Neural progenitor cell (in vitro differentiated cells): ENCODE data around the gene GMDS. TPM values are rescaled to one million over a fixed set of nuclear protein-coding genes. Genes with fewer than 3 reads are reported as not detected.

Source experiments
- DNase-seq: peaks from one replicate; pipeline ENCODE4 v3.0.0-alpha.2; 2016; ENCODE audit warnings: low spot score
- H2AFZ ChIP-seq: fragments of 200-600 bp; sonication (generic); replicated peaks from 2 replicates; pipeline ENCODE4 v1.6.1; 2016; ENCODE audit warnings: antibody characterized with exemption
- H3F3A ChIP-seq: fragments of 200-600 bp; sonication (generic); 2 replicates; pipeline ENCODE4 v1.6.1; 2016; ENCODE audit warnings: antibody characterized with exemption, low read depth
- H3K27ac ChIP-seq: fragments of 200-600 bp; sonication (generic); 2 replicates; pipeline ENCODE4 v1.5.1; 2016; ENCODE audit warnings: mild to moderate bottlenecking
- H3K27me3 ChIP-seq: fragments of 200-600 bp; sonication (generic); 2 replicates; pipeline ENCODE4 v1.6.1; 2016; ENCODE audit warnings: mild to moderate bottlenecking, moderate library complexity
- H3K36me3 ChIP-seq: fragments of 200-600 bp; sonication (generic); 2 replicates; pipeline ENCODE4 v1.5.1; 2016
- H3K4me1 ChIP-seq: fragments of 200-600 bp; sonication (generic); 2 replicates; pipeline ENCODE4 v1.6.1; 2016; ENCODE audit warnings: mixed run types
- H3K4me2 ChIP-seq: fragments of 200-600 bp; sonication (generic); 2 replicates; pipeline ENCODE4 v1.6.1; 2016
- H3K4me3 ChIP-seq: fragments of 200-600 bp; sonication (generic); 2 replicates; pipeline ENCODE4 v1.5.1; 2016
- H3K79me2 ChIP-seq: fragments of 200-600 bp; sonication (generic); 2 replicates; pipeline ENCODE4 v1.6.1; 2016; ENCODE audit warnings: low read depth
- H3K9ac ChIP-seq: fragments of 200-600 bp; sonication (generic); 2 replicates; pipeline ENCODE4 v1.6.1; 2016
- H3K9me3 ChIP-seq: fragments of 200-600 bp; sonication (generic); 2 replicates; pipeline ENCODE4 v1.5.1; 2016; ENCODE audit warnings: low read depth
- H4K20me1 ChIP-seq: fragments of 200-600 bp; sonication (generic); 2 replicates; pipeline ENCODE4 v1.6.1; 2016; ENCODE audit warnings: low read depth
- H3K27ac Mint-ChIP-seq: 3 replicates; pipeline ENCODE4 v1.8.0; 2021; ENCODE audit warnings: mixed read lengths
- H3K27me3 Mint-ChIP-seq: 2 replicates; pipeline ENCODE4 v1.8.0; 2022; ENCODE audit warnings: low read depth, mild to moderate bottlenecking, inconsistent platforms, moderate library complexity, mixed read lengths; ENCODE audit not compliant: insufficient read depth
- H3K36me3 Mint-ChIP-seq: 3 replicates; pipeline ENCODE4 v1.8.0; 2021; ENCODE audit warnings: mixed read lengths
- H3K4me1 Mint-ChIP-seq: 3 replicates; pipeline ENCODE4 v1.8.0; 2021; ENCODE audit warnings: mixed read lengths
- H3K4me3 Mint-ChIP-seq: 3 replicates; pipeline ENCODE4 v1.8.0; 2021; ENCODE audit warnings: mild to moderate bottlenecking, moderate library complexity, mixed read lengths
- H3K9me3 Mint-ChIP-seq: 3 replicates; pipeline ENCODE4 v1.8.0; 2020; ENCODE audit warnings: mixed read lengths
- CTCF ChIP-seq: fragments of 200-600 bp; sonication (generic); IDR thresholded peaks from 2 replicates; pipeline ENCODE4 v1.5.1; 2017; ENCODE audit warnings: antibody characterized with exemption, mild to moderate bottlenecking
- EZH2 ChIP-seq: fragments of 200-600 bp; sonication (generic); IDR thresholded peaks from 2 replicates; pipeline ENCODE4 v1.6.1; 2017; ENCODE audit warnings: antibody characterized with exemption, mild to moderate bottlenecking, moderate library complexity
- EZH2phosphoT487 ChIP-seq: fragments of 200-600 bp; sonication (generic); IDR thresholded peaks from 2 replicates; pipeline ENCODE4 v1.6.1; 2017; ENCODE audit warnings: antibody characterized with exemption
- total RNA-seq: library from RNA; depleted of rRNA; stranded (reverse); fragments of >200 nt; gene quantifications from 2 replicates; pipeline ENCODE4 v1.2.3, GENCODE V29; 2015; ENCODE audit warnings: low replicate concordance

The GMDS gene
- total RNA-seq, 1 donor from 2014 or later: 22.6 TPM

- H3K4me1 Mint-ChIP-seq: no peaks in the 10 kb centered on the region
- no peak overlapping the region for H3K27ac Mint-ChIP-seq
- H3F3A ChIP-seq: no peaks in the 10 kb centered on the region
- no peaks in the 10 kb centered on the region for H3K9me3 Mint-ChIP-seq
- no peaks in the 10 kb centered on the region for H3K4me1 ChIP-seq
- TF ChIP-seq CTCF (no peak), EZH2phosphoT487 (no peak)
- no peak overlapping the region for H3K4me3 Mint-ChIP-seq
- no peak overlapping the region for H2AFZ ChIP-seq
- no peaks in the 10 kb centered on the region for H3K36me3 ChIP-seq
- no peak for DNase-seq
- no peak overlapping the region for H3K4me2 ChIP-seq
- no peaks in the 10 kb centered on the region for H3K79me2 ChIP-seq
- H3K27me3 Mint-ChIP-seq: no peaks in the 10 kb centered on the region
- no peak overlapping the region for H3K4me3 ChIP-seq
- H3K9me3 ChIP-seq: no peaks in the 10 kb centered on the region
- H3K9ac ChIP-seq: no peak overlapping the region
- no peaks in the 10 kb centered on the region for H3K36me3 Mint-ChIP-seq
- H4K20me1 ChIP-seq: no peaks in the 10 kb centered on the region
- H3K27me3 ChIP-seq: no peaks in the 10 kb centered on the region
- no peak overlapping the region for H3K27ac ChIP-seq
Measured at GRCh38 chr6:2135401-2135800, 110.0 kb downstream of the GMDS start.

GRCh38 chr6:2134554-2134953 is 110.9 kb downstream of the GMDS start:
- DNase-seq: no peak
- no peaks in the 10 kb centered on the region for H3K27me3 ChIP-seq
- Mint-ChIP-seq H3K4me3 (no peak overlapping the region), H3K27me3 (no peaks in the 10 kb centered on the region), H3K27ac (no peak overlapping the region), H3K9me3 (no peaks in the 10 kb centered on the region), H3K36me3 (no peaks in the 10 kb centered on the region), H3K4me1 (peaks cover under 1% of the 10 kb centered on the region)
- H3K27ac ChIP-seq: no peak overlapping the region
- TF ChIP-seq CTCF (no peak), EZH2phosphoT487 (no peak), EZH2 (no peak)
- no peaks in the 10 kb centered on the region for H4K20me1 ChIP-seq
- no peaks in the 10 kb centered on the region for H3F3A ChIP-seq
- H3K9ac ChIP-seq: no peak overlapping the region
- H3K4me2 ChIP-seq: no peak overlapping the region
- H3K36me3 ChIP-seq: no peaks in the 10 kb centered on the region
- no peak overlapping the region for H3K4me3 ChIP-seq
- no peaks in the 10 kb centered on the region for H3K9me3 ChIP-seq
- peaks cover under 1% of the 10 kb centered on the region for H3K4me1 ChIP-seq
- no peak overlapping the region for H2AFZ ChIP-seq
- no peaks in the 10 kb centered on the region for H3K79me2 ChIP-seq

DNA sequence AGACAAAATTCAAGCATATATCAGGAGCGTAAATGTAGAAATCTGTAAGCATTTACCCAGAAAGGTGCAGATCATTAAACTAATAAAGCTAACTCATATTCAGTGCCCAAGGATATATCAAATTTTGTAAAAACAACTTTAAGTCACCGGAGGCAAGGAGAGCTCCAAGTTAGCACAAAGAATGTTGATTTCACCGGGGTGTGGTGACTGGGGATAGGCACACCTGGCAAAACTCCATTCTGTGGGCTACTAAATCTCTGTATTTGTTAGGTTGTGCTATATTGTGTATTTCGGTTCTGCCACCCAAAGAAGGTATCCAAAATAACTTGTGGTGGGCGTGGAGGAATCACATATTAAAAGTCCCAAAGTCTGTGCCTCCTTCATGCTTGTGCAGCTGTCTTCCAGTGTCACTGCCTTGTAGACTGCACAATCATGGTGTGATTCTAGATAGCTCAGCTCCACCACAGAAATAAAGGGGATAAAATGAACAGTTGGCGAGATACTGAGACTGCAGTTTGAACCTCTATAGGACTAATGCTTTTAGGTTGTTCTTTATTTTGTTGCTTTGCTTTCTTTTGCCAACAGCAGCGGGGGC is 111.6 kb downstream of the GMDS start:
- Histone ChIP-seq H4K20me1 (no peaks in the 10 kb centered on the region), H3K79me2 (no peaks in the 10 kb centered on the region), H3K9me3 (no peaks in the 10 kb centered on the region), H3F3A (no peaks in the 10 kb centered on the region), H3K4me3 (no peak overlapping the region), H3K27ac (no peak overlapping the region), H3K9ac (no peak overlapping the region), H3K4me1 (peaks cover 6% of the 10 kb centered on the region), H3K4me2 (no peak overlapping the region), H3K27me3 (no peaks in the 10 kb centered on the region), H3K36me3 (no peaks in the 10 kb centered on the region), H2AFZ (no peak overlapping the region)
- Mint-ChIP-seq H3K9me3 (no peaks in the 10 kb centered on the region), H3K27ac (no peak overlapping the region), H3K27me3 (no peaks in the 10 kb centered on the region), H3K4me1 (peaks cover 6% of the 10 kb centered on the region), H3K4me3 (no peak overlapping the region), H3K36me3 (no peaks in the 10 kb centered on the region)
- DNase-seq: no peak
- TF ChIP-seq EZH2phosphoT487 (no peak), EZH2 (no peak), CTCF (no peak)
